HG03097 (cell line): Measurements from ENCODE around the gene PODXL2.

ENCODE experiments used
- ATAC-seq: cut with Tn5 transposase; IDR thresholded peaks from one replicate; pipeline ENCODE4 v1.9.1; 2021; ENCODE audit not compliant: unreplicated experiment, low FRiP score

The PODXL2 gene

DNA sequence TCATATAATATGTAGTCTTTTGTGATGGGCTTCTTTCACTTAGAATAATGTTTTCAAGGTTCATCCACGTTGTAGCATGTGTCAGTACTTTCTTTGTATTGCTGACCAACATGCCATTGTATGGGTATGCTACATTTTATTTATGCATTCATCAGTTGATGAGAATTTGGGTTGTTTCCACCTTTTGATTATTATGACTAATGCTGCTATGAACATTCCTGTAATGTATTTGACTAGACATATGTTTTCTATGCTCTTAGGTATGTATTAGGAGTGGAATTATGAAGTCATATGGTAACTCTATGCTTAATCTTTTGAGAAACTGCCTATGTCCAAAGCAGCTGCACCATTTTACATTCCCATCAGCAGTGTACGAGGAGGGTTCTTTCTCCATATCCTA is 3.2 kb upstream of the PODXL2 start:
- no peak for ATAC-seq

DNA sequence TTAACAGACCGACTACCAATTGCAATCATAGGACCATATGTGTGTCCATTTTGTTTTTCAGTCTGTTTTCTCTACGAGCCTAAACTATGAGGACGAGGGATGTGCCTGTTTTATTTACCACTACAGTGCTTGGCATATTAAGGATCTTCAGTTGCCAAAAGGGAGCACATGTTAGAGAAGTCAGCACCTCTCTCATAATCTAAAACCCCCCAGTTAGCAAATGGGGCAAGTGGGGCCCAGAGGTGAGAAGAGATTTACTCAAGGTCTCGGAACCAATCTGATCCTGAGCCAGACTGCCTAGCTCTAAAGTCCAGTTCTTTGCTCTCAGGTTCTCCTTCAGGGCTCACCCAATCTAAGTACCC is 578 bp upstream of the PODXL2 start:
- ATAC-seq: no peak

DNA sequence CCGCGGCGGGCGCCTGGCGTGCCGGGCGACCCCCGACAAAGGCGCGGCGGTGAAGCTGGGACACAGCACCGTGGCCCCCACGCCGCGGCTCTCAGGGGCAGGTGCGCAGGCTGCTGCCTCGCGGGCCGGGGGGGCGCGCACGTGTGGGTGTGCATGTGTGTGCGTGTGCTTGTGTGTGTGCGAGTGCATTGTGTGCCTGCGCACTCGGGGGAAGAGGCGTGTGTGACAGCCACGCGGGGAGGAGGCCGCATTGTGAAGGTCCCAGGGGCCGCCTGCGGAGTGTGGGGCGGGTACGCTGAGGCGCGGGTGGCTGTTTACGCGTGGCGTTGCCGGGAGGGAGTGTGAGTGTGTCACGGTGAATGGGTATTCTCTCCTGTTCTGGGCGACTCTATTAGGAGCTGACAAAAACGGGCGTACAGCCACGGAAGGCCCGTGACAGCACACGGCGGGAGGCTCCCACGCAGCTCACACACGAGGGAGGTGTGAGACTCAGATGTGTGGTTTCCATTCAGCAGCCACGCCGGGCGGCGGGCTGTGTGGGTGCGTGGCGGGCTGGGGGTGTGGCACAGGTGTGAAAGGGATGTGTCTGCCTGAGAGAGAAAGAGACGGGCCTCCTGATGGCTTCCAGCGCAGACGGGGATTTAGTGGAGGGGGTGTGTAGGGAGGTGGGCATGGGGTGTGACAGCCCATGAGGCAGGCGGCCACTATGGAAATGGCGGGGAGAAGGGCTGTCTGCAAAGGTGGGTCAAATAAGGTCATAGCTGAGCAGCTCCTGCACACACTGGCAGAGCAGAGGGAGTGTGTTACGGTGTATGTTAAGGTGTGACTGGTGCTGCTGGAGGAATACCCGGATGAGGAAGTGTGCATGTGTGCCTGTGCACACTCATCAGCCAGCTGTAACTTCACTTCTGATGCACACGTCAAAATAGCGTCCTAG is 750 bp downstream of the PODXL2 start:
- no peak for ATAC-seq

DNA sequence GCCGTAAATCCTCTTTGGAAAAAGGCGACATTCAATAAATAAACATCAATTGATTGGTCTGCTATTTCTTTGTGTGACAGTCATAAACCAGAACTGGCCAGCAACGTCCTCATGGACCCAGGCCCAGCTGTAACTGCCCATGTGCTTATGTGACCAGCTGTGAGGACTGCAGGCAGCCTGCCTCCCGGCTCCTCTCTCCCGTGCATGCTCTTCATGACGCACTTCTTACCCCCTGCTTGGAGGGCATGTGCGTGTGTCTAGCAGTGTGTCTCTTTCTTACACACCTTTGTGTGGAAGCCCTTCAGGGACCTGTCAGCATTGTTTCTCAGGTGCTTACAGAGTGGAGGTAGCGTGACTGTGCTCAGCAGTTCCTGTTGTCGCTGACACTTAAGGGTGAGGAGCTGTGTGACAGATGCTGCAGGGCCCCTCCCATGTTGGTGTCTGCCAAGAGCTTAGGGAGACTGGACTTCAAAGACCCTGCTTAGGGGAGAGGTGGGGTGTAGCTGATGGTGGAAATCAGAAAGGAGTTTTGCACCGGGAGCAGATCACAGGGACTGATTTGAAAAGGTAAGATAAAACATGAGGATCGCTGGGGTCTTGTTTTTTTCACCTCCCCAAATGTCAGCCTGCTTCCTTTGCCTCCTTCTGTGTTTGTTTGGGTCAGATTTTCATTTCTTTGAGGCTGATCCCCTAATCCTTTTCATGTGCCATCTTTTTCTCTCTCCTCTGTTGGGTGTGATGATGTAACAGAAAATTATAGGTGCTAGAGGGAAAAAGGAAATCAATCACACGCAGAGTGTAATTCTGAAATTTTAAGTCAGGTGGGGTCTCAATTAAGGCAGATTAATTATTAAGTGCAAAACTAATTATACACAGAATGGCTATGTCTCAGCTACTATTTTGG is 2.1 kb downstream of the PODXL2 start:
- ATAC-seq: no peak

DNA sequence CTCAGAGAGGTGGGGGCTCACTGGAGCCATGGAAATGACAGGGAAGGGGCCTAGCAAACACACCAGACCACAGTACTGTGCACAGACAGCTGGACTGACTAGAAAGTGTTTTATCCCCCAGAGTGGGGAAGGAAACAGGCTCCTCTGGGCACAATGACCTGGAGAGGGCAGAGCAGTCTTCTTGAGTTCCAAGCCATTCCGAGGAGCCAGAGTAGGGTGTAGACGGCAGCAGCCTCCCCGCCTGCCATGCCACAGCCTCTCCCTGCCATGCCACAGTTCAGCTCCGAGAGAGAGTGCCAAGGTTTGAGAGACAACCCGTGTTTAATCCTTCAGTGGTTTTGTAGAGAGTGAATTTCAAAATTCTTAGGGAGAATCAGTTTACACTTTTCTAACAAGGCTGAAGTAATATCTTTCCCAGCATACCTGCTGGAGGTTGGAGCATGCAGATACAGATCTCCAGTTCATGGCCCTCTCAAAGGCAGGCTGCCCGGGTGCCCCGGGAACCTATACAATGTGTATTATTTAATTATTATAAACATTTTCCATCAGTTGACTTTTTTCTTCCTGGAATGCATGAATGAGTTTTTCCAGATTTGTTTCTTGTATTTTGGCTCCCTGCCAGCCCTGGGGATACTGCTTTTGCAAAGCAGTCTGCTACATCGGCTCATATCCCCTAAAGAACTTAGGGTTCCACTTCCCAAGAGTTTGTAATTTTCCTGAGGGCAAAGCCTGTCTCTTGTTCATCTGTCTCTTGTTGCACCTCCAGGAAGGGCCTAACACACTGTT is 3.2 kb downstream of the PODXL2 start:
- no peak for ATAC-seq

DNA sequence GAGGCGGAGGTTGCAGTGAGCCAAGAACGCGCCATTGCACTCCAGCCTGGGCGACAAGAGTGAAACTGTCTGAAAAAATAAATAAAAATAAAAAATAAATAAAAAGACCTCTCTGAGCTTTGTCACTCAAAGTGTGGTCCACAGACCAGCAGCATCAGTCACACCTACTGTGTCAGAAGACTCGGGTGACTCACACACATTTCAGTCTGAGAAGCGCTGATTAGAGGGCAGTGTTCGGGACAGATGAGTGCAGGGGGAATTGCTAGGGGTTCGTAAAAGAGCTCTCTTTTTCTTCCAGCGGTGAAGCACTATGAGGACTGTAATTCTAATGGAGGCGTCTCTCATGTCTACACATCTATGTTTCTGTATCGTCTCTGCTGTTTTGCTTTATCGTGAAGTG is 5.7 kb downstream of the PODXL2 start:
- no peak for ATAC-seq

DNA sequence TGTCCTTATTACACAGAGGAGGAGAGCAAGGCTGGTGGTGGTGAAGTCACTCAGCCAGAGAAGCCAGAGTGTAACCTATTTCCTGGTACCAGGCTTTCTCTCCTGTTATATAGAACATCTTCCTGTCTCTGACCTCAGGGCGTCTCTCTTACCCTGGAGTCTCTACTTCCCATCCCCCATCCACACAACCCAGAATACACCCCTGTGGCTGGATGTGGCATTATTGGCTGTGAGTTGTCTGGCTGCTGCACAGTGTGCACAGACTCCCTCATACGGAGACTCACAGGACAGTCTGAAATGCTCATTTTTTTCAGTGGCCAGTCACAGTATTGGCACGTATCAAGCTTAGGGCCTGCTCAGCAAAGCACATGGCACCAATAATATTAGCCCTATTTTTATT is 8.6 kb downstream of the PODXL2 start:
- no peak for ATAC-seq

DNA sequence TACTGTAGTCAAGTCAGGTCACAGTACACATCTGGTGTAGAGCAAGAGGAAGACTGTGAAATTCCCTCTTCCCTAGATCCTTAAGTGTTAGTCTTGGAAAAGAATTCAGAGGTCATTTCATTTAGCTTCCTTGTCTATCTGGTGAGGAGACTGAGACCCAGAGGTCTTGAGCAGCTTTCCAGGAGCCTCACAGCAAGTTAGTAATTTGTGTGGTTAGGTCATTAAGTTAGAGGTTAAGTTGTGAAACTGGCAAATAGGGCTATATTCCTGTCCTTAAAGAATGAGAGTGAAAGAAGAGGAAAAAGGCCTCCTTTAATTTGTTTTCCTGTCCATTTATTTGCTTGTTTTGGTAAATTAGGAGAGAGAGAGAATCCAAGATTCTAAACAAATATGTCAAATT is 9.0 kb downstream of the PODXL2 start:
- no peak for ATAC-seq

DNA sequence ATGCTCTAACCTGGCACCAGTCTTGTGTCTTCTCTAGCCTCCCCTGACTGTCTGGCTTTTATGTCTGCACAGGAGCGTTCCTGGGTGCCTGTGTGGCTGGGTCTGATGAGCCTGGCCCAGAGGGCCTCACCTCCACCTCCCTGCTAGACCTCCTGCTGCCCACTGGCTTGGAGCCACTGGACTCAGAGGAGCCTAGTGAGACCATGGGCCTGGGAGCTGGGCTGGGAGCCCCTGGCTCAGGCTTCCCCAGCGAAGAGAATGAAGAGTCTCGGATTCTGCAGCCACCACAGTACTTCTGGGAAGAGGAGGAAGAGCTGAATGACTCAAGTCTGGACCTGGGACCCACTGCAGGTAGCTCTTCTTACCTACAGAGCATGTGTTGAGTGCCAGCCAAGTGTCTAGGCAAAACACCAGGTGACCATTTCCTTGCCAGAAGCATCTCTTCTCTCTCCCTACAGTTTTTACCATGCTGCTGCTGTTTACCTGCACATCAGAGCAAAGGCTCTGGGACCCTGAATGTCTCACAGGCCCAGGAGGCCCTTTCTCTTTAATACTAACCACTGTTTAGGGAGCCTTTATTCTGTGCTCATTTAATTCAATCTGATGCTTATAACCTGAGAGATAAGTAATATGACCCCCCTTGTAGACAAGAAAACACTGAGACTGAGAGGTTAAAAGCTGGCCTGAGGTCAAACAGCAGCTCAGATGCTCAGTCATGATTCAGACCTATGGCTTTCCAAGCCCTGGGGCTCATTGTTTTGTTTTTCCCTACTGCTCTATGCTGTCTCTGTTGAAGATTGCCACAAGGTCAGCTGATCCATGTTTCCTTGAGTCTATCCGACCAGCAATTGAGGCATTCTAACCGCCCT is 10.4 kb downstream of the PODXL2 start:
- ATAC-seq: no peak

DNA sequence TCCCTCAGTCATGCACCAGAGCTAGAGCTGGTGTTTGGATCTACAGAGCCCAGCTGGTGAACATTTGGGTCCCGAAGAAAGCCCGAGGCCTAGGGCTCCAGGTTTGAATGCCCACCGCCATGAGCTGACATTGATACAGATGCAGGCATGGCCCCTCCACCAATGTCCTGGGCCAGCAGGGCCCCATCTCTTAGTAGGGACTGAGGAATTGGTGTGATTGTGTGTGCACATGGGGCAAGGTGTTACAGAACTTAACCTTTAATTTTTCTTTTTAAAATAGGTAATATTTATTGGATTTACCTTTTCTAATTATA is 11.0 kb downstream of the PODXL2 start:
- ATAC-seq: no peak

DNA sequence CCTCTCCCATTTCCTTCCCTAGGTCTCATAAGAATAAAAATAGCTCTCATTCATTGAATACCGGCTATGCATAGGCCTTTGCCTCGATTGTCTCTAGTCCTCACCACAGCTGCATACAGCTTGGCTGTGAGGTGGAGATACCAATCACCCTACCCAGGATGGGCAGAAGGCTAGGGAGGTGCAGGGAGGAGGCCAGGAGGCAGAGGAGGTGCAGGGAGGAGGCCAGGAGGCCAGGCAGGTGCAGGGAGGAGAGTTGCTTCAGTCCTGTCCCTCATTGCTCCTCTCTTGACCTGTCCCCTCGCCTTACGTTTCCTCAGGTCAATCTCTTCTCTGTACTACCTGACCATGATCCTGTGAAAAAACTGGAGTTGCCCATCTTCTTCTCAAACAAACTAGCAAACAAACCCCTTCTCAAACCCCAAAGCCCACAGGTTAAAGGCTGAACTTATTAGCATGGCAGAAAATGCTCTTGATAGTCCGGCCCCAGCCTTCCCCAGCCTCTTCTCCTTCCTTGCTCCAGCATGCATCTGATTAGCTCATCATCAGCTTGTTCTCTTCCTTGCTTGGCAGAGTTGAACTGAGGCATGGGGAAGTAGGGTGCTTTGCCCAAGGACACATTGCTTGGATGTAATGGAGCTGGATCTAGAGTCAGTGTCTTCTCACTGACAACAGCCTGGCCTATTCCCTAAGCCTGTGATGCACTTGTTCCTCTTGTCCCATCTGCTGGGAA is 15.8 kb downstream of the PODXL2 start:
- ATAC-seq: no peak

DNA sequence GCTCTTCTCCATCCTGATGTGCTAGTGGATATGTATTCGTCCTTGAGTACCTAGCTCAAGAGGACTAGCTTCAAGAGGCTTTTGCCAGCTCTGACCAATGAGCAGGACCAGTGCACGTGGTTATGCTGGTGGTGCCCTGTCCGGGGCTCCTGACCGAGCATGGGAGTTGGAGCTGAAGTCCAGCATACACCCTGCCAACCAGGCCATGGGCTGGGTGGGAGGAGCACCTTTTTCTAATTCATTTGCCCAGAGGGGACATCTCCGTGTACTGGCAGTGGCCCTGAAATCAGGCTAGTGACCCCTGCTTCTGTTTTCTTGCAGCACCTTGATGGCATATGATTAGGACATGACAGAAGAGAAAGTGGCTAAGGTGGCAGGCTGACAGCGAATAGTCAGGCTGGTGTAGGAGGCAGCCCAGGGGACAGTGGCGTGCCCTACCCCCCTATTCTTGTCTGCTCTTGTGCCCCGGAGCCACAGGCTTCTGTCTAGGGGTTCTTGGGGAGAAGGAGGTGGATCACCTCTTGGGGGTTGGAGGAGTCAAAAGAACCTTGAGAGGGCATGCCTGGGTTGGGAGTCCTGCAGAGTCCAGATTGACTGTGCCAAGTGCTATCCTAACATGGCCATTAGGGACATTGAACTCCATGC is 16.5 kb downstream of the PODXL2 start:
- no peak for ATAC-seq

DNA sequence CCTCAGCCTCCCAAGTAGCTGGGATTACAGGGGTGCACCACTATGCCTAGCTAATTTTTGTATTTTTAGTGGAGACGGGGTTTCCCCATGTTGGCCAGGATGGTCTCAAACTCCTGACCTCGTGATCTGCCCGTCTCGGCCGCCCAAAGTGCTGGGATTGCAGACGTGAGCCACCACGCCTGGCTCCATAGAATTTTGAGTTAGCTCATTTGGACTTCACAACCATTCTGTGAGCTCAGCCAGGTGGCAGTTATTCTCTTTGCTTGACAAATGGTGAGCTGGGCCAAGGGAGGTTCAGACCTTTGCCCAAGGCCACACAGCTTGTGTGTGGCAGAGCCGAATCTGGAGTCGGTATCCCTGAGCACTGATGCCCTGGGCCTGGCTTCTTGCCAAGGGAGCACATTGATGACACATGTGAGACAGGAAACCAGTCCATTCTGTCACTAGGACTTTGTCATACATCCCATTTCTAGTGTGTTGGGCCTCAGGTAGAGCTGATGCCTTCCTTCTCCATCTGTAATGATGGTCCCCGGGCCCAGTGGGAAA is 17.6 kb downstream of the PODXL2 start:
- no peak for ATAC-seq

DNA sequence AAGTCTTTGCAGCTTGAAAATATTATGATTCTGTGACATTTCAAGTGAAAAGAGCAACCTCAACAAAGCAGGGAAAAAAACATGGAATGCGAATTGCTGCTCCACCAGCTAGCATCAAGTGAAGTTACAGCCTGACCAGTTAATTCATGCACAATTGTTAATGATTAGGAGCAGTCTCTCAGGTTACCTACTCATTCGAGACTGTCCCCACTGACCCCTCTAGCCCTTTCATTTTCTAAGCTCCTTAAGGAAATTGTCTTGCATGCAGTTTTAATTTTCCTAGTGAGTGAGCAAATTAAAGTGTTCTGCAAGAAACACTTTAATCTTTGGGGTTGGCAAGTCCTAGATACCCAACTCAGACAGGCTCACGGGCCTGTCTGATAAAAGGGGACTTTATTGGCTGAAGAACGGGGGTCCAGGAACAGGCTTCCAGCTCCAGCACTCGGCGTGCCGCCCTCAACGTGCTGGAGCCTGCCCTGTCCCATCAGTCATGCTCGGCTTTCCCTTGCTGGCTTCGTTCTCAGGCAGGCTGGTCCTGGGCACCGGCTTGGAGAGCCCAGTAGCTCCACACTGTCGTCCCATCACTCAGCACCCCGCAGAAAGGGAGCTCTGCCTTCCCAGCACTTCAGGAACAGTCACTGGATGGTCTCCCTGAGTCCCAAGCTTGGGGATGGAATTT is 18.3 kb downstream of the PODXL2 start:
- ATAC-seq: no peak

DNA sequence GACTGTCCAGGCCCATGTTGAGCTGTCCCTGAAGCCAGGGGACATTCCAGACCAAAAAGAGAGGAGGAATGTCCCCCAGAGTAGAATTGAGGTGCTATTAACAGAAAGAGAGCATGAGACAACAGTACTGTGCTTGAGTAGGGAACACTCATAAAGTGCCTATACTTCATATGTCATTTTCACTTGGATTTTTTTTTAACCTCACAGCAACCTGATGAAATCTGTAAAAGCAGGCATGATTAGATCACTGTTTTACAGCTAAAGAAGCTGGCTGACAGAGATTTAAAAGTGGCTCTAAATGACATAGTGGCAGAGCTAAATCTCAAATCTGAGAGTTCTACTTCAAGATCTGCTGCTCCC is 18.8 kb downstream of the PODXL2 start:
- no peak for ATAC-seq

DNA sequence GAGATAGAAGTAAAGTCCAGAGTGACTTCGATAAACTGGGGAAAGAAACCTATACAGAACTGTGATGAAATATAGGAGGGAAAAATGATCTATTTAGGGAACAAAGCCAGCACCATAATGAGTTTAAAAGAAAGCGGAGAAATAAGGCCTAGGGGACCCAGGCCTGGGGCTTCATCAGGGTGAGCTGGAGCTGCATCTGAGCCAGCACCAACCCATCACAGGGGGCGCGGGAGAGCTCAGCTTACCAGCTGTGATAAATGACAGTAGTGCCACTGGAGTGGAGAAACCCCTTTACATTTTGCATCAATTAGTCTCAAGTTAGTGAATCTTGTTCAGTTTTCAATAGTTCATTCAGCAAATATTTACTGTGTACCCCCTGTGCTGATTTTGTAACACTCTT is 21.3 kb downstream of the PODXL2 start:
- no peak for ATAC-seq

DNA sequence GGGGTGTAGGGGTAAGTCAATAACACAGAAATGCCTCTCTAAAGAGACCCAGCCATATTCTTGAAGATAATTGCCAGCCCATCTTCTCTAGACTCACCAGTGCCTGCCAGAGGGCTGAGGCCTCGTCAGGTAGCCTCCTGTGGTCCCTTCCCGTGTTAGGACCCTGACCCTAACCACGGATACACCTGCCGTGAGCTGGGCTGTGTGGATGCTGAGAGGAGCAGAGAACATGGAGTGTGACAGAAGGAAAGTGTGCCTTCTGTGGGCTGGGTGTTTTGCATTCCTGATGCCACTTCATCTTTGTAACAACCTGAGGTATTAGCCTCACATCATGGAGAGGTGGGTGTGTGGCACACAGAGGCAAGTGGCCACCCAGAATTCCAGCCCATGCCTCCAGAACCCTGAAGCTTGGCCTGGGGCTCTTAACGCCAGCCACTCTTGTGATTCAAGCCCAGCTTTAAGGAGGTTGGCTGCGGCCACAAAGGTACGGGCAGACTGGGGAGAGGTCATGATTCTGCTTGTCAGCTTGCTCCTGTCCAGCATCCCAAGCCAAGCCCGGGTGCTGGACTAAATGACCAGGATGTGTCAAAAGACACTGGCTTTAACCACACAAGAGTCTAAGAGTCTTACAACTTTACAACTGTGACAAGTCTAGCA is 22.7 kb downstream of the PODXL2 start:
- no peak for ATAC-seq
